Muscle layer of colon (tissue), 2 donors: ENCODE measurements around the gene ZNF155.
"Not testable (repeated sequence)": the region's sequence is repeated elsewhere in the genome, so short reads cannot be mapped to it uniquely, and the experiment has no call there.

ENCODE experiments used
- H3K27ac ChIP-seq: one replicate; pipeline ENCODE4 v1.7.0; 2013; ENCODE audit warnings: low read depth, mild to moderate bottlenecking, low read length, moderate library complexity
- H3K27me3 ChIP-seq, 2 donors: one replicate each; pipeline ENCODE4 v1.7.0; 2013; ENCODE audit warnings: low read length in 2 of 2, mild to moderate bottlenecking in 2 of 2; ENCODE audit not compliant: insufficient read depth in 2 of 2, control insufficient read depth in 1 of 2
- H3K36me3 ChIP-seq: one replicate; pipeline ENCODE4 v1.7.0; 2013; ENCODE audit warnings: mild to moderate bottlenecking, low read length; ENCODE audit not compliant: insufficient read depth
- H3K4me1 ChIP-seq: one replicate; pipeline ENCODE4 v1.7.0; 2013; ENCODE audit warnings: mild to moderate bottlenecking, low read length; ENCODE audit not compliant: insufficient read depth
- H3K4me3 ChIP-seq, 2 donors: one replicate each; pipeline ENCODE4 v1.7.0; 2013; ENCODE audit warnings: low read length in 2 of 2, low read depth in 1 of 2, mild to moderate bottlenecking in 1 of 2, moderate library complexity in 1 of 2
- H3K9ac ChIP-seq: one replicate; pipeline ENCODE4 v1.7.0; 2013; ENCODE audit warnings: low read length
- H3K9me3 ChIP-seq: one replicate; pipeline ENCODE4 v1.7.0; 2013; ENCODE audit warnings: mild to moderate bottlenecking, low read length
- donor health status: abdominal sarcoma.
- donor health status: Adenocarcinoma of cecum.

The ZNF155 gene

DNA sequence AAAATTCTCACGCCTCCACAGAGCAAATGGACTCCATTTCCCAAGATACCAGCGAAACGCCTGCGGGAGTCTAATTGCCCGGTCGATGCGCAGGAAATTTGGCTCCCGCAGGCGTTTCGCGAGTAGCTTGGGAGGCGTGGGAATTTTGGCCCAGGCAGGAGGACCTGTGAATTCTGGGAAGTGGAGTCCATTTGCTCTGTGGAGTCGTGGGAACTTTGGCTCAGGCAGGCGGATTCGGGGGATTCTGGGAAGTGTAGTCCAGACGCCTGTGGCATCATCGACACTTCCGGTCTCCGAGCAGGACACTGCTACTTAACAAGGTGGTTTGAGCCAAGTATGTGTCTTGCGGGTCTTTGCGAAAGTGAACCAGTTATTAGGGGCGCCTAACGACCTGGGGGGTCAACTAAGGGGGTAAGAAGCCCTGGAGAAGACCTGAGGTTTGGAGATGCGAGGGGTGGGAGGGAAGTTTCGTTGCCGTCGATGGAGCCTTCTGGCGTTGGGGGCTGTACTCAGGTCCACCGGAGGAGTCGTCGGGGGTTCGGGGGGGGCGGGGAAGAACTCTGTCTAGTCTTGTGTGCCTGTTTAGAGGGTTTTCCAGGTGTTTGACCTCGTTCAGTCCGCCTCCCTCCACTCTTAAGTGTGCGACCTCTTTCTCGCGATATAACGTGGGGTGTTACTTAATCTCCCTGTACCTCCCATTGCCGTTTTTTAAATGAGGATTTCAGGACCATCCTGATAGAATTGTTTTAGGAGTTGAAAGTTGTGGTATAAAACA is at the start of gene ZNF155:
Gene ZNF155, plus strand, starts transcription at position 277 of the 775 bp plus-strand sequence. CDS start 4,356 bp downstream, outside the sequence.
- H3K9ac ChIP-seq: no peak within 1 kb of the TSS
- H3K4me3 ChIP-seq: peak within 1 kb of the TSS; percentile 15 to 86
- H3K27me3 ChIP-seq: no peaks in the 10 kb centered on the region
- peaks cover 10% of the 10 kb centered on the region for H3K9me3 ChIP-seq
- H3K36me3 ChIP-seq: peaks cover 10% of the 10 kb centered on the region
- H3K27ac ChIP-seq: no peak within 1 kb of the TSS
- H3K4me1 ChIP-seq: peaks cover 4% of the 10 kb centered on the region

DNA sequence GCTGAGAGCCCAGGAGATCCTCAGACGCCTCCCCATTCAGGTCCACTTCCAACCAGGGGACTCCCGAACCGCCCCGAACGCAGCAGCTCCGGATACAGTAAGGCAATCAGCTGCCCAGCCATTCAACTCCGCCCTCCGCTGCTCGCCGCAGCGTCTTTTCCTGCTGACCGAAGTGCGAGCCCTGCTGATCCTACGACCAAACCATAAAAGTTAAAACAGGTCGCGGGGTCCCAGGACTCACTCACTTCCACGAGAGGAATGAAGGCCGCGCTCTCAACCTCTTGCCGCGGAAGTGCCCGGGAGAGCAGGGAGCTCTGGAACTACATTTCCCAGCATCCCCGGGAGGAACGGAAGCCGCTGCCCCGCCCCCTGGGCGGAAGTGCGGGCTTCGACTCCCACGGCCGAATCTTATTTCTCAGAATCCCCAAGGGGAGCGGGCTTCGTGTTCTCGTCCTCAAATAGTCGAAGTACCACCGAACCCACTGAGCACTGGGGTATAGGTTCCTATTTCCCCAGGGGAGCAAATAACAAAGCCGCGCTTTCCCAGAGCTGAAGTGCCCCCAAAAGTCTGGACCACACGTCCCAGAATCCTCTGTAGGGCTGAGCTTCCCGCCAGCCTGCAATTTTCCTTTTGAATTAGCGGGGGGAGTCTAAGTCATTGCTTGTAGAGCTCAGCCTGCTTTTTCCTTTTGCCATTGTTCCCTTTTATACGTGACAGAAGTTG is 48.8 kb upstream of the ZNF155 start, which contains the start of gene ZNF45:
Gene ZNF45, minus strand, starts transcription at position 298 of the 724 bp plus-strand sequence. CDS start 13,097 bp downstream, outside the sequence.
- peak within 1 kb of the TSS; percentile 84 for H3K27ac ChIP-seq
- no peaks in the 10 kb centered on the region for H3K9me3 ChIP-seq
- no peaks in the 10 kb centered on the region for H3K27me3 ChIP-seq
- H3K4me3 ChIP-seq: peak within 1 kb of the TSS; percentile 78
- H3K4me1 ChIP-seq: peaks cover 13% of the 10 kb centered on the region
- peaks cover 18% of the 10 kb centered on the region for H3K36me3 ChIP-seq
- peak within 1 kb of the TSS; percentile 73 for H3K9ac ChIP-seq

DNA sequence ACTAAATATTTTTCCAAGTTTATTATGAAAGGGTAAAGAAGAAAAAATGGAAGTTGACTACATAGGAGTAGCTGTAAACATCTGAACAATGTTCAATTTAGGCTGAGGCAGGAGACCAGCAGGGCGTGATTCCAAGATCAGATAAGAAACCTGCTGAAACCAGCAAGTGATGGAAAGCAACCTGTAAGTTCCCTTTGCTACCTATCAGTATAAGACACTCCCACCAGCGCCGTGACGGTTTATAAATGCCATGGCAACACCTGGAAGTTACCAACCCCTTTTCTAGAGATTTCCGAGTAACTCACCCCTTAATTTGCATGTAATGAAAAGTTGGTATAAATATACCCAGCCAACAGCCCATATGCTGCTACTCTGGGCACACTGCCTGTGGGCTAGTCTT is 47.8 kb upstream of the ZNF155 start:
- peaks cover 10% of the 10 kb centered on the region for H3K36me3 ChIP-seq
- no peak overlapping the region for H3K9ac ChIP-seq
- no peak overlapping the region for H3K4me3 ChIP-seq
- H3K9me3 ChIP-seq: no peaks in the 10 kb centered on the region
- H3K27me3 ChIP-seq: no peaks in the 10 kb centered on the region
- no peak overlapping the region for H3K27ac ChIP-seq
- H3K4me1 ChIP-seq: peaks cover 13% of the 10 kb centered on the region

DNA sequence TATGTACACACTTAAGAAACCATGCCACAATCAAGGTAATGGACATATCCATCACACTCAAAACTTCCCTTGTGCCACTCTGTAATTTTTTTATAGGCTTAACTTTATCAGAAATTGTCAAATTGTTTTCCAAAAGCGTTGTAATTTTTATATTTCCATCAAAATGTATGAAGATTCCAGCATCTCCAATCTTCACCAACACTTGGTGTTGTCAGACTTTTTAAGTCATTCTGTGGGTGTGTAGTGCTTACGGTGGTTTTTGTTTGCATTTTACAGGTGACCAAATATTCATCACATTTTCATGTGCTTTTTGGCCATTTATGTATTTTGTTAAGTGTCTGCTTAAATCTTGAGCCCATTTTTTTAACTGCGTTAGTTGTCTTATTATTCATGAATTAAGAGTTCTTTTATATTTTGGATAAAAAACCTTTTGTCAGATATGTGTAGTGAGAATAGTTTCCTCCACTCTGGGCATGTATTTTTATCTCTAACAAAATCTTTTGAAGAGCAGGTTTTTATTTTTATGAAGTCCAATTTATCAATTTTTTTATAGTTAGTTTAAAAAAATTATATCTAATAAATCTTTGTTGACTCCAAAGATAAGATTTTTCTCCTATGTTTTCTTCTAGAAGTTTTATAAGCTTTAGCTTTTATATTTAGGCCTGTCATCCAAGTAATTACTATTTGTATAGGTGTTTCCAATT is 44.3 kb upstream of the ZNF155 start:
- Histone ChIP-seq H3K27ac (no peak overlapping the region), H3K4me1 (peaks cover 6% of the 10 kb centered on the region), H3K36me3 (no peaks in the 10 kb centered on the region), H3K4me3 (no peak overlapping the region), H3K9ac (no peak overlapping the region), H3K27me3 (no peaks in the 10 kb centered on the region), H3K9me3 (no peaks in the 10 kb centered on the region)

DNA sequence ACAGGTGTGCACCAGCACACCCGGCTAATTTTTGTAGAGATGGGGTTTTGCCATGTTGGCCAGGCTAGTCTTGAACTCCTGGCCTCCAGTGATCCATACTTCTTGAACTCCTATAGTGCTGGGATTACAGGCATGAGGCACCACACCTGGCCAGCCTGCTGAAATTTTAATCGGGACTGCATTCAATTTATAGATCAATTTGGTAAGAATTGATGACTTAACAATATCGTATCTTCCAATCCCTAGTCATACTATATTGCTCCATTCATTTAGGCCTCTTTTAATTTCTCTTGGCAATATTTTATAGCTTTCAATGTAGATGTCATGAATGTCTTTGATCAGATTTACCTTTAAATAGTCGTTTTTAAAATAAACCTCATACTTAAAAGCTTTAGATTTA is 43.3 kb upstream of the ZNF155 start:
- no peak overlapping the region for H3K4me3 ChIP-seq
- H3K9ac ChIP-seq: no peak overlapping the region
- no peaks in the 10 kb centered on the region for H3K9me3 ChIP-seq
- H3K27ac ChIP-seq: no peak overlapping the region
- H3K27me3 ChIP-seq: no peaks in the 10 kb centered on the region
- H3K36me3 ChIP-seq: no peaks in the 10 kb centered on the region
- H3K4me1 ChIP-seq: peaks cover 2% of the 10 kb centered on the region

DNA sequence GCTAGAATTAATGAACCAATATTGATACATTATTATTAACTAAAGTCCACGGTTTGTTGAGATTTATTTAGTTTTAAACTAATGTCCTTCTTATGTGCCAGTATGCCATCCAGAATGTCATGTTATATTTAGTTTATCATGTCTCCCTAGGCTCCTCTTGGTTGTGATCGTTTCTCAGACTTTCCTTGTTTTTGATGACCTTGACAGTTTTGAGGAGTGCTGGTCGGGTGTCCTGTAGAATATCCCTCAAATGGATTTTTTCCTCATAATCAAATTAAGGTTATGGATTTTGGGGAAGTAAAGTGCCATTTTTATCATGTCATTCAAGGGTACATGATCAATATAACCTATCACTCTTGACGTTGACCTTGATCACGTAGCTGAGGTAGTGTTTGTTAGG is 42.8 kb upstream of the ZNF155 start:
- Histone ChIP-seq H3K36me3 (no peaks in the 10 kb centered on the region), H3K9me3 (no peaks in the 10 kb centered on the region), H3K4me1 (no peaks in the 10 kb centered on the region), H3K27ac (no peak overlapping the region), H3K4me3 (no peak overlapping the region), H3K9ac (no peak overlapping the region), H3K27me3 (no peaks in the 10 kb centered on the region)

DNA sequence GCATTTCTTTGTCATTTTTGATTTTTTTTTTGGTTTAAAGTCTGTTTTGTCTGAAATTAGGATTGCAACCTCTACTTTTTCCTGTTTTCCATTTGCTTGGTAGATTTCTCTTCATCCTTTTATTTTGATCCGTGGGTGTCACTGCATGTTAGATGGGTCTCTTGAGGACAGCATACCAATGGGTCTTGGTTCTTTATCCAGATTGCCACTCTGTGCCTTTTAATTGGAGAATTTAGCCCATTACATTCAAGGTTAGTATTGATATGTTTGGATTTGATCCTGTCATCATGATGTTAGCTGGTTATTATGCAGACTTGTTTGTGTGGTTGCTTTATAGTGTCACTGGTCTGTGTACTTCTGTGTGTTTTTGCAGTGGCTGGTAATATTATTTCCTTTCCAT is 36.6 kb upstream of the ZNF155 start:
- H3K27ac ChIP-seq, H3K4me3 ChIP-seq, H3K9ac ChIP-seq, H3K36me3 ChIP-seq, H3K27me3 ChIP-seq, H3K4me1 ChIP-seq, H3K9me3 ChIP-seq: not testable (repeated sequence)

DNA sequence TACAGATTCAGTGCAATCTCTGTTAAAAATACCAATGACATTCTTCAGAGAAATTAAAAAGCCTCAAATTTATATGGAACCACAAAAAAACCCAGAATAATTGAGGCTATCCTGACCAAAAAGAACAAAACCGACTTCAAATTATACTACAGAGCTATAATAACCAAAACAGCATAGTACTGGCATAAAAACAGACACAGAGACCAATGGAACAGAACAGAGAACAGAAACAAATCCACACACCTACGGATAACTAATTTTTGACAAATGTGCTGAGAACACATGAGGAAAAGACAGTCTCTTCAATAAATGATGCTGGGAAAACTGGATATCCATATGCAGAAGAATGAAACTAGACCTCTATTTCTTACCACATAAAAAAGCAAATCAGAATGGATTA is 34.2 kb upstream of the ZNF155 start:
- not testable (repeated sequence) for H3K4me1 ChIP-seq, H3K36me3 ChIP-seq, H3K9ac ChIP-seq, H3K27me3 ChIP-seq, H3K4me3 ChIP-seq, H3K27ac ChIP-seq
- peaks cover 16% of the 10 kb centered on the region for H3K9me3 ChIP-seq

DNA sequence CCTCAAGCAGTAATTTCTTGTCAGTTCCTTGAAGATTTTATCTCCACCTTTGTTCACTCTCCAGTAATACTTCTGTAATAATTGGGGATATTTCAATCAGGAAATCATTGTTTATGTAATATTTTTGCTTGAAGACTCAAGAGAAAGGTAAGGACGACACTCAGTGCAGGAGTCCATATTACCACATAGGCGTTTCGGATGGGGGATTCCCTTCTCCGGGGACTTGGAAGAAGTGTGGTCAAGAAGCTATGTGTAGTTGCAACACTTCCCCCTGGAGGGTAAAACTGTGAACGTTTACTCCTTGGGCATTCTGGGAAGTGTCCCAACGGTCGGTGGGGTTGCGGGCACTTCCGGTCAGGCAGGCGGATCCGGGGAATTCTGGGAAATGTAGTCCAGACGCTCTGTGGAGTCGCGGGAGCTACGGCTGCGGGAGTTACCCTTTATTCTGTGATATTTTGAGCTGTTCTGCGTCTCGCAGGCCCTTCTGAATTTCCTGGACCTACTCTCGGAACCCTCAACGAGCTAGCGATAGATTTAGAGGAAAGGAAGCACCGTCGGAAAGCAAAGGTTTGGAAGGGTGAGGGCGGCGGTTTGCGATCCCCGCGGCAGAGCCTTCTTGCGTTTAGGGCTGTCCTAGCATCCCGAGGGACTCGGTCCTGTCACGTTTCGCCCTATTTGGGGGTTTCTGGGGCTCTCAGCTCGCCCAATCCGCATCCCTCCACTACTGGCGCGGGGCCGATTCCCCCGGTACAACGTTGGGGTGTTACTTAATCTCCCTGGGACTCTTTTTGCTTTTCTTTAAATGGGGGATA is 32.9 kb upstream of the ZNF155 start, which contains the start of gene ZNF221:
Gene ZNF221, plus strand, starts transcription at position 395 of the 812 bp plus-strand sequence. CDS start 11,499 bp downstream, outside the sequence.
- Histone ChIP-seq H3K9ac (peak within 1 kb of the TSS; percentile 65), H3K27me3 (no peaks in the 10 kb centered on the region), H3K4me1 (no peaks in the 10 kb centered on the region), H3K4me3 (peak within 1 kb of the TSS; percentile 88 to 95), H3K27ac (peak within 1 kb of the TSS; percentile 78), H3K36me3 (peaks cover 8% of the 10 kb centered on the region), H3K9me3 (peaks cover 21% of the 10 kb centered on the region)

DNA sequence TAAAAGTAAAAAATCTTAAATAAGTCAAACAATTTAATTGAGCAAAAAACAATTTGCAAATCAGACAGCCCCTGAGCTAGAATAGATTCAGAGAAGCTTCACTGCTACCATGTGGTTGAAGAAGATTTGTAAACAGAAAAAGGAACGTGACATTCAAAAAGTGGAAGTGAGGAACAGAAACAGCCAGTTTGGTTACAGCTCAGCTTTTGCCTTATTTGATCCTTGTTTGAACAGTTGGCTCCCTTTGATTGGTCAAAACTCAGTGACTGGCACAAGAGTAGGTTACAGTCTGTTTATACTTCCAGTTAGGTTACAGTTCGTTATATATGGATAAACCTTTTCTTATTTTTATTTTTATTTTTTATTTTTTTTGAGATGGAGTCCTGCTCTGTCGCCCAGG is 27.2 kb upstream of the ZNF155 start:
- H3K4me1 ChIP-seq: no peaks in the 10 kb centered on the region
- H3K36me3 ChIP-seq: peaks cover 8% of the 10 kb centered on the region
- no peak overlapping the region for H3K4me3 ChIP-seq
- no peak overlapping the region for H3K27ac ChIP-seq
- peaks cover 56% of the 10 kb centered on the region for H3K9me3 ChIP-seq
- H3K27me3 ChIP-seq: no peaks in the 10 kb centered on the region
- H3K9ac ChIP-seq: no peak overlapping the region
